K562 treated with DMSO at 1 percent for 24 hours (cell line): Measurements from ENCODE around the gene ZNF197. TPM values are rescaled to one million over a fixed set of nuclear protein-coding genes. Genes with fewer than 3 reads are reported as not detected.

Source experiments
- total RNA-seq: library from RNA; unstranded; fragments of 300-600 nt; gene quantifications from 2 replicates; pipeline ENCODE4 v1.2.3, GENCODE V29; 2022; ENCODE audit warnings: low read depth; ENCODE audit not compliant: insufficient read depth

Gene ZNF197
- total RNA-seq, result 10.6 and 10.7 TPM in 2 replicates

DNA sequence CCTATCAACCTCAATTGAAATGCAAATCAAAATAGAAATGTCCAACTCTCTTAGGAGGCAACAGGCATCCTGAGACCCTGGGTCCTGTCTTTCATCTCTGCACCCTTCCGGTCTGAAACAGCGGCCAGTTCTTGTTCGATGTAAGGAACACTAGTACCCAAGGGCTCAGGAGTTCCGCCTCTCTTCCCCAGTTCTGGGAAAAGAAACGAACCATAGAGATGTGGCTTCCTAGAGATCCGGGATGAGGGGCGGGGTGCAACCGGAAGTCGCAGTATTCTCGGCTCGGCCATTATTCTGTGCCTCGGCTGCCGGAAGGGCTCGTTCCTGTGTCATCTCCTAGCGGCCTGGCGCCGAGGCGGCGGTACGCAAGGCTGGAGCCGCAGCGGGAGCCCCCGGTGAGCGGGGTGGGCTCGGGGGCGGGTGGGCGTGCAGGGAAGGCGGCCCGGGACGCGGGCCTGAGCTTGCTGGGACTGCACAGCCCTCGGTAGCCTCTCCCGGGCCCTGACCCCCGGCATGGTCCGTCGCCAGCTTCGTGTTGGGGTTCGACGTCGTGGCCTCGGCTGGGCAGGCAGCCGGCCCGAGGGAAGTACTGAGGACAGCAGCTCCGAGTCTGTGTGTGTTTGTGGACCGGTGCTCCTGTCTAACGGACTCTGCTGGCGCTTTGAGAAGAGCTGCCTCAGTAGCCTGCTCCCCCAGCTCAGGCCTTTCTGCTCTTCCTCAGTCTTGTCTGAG lies at the start of gene ZNF197:
Gene ZNF197, plus strand, starts transcription at position 288 of the 732 bp plus-strand sequence. CDS start 4,119 bp downstream, outside the sequence.

DNA sequence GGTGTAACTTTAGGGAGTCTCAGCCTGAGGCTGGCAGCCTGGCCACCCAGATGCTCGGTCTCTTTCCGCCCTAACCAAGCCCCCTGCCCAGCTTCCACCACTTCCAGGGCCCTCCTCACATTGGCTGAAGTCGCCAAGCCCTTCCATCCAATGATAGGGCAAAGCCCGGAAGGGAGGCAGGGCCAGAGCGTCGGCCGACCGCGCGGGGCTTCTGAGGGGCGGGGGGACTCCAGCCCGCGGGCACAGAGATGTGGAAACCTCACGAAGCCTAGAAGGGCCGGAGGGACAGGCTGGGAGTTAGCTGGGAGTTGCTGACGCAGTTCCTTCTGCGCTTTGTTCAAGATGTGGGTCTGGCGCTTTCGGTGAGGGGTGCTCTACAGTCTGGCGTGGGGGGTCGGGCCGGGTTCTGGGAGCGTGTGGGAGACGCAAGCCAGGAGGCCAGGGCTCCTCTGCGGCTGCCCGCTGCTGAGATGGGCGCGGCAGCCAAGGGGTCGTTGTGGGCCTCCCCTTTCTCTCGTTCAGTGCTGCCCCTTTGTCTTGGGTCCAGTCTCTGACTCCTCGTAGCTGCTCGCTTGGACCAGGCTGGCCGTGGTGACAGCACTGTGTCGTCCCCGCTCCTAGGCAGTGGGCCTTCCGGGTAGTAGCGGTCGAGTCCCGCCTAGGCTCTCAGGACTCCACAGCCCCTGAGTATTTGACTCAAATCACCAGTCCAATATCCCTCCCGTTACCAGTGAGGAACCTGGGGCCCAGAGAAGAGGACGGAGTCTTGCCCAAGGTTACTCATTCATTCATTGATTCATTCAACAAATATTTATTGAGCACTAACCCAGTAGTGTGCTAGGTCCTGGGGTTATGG lies 40.0 kb upstream of the ZNF197 start, which contains the start of gene ZNF660:
Gene ZNF660, plus strand, starts transcription at position 319 of the 856 bp plus-strand sequence. CDS start 9,230 bp downstream, outside the sequence.

GRCh38 chr3:44648564-44649229 lies 23.9 kb downstream of the ZNF197 start, which contains the start of gene ZNF35:
TSS of gene ZNF35 (plus strand) at chr3:44648732. CDS start at chr3:44651068, 2,336 bp downstream.

Other genes starting within 250 kb of the ZNF197 start
- 5.8 and 6.6 TPM in 2 replicates for gene ZNF445, start 147.4 kb upstream of the ZNF197 start, total RNA-seq
- not detected in 2 replicates for gene ZKSCAN7, start 69.8 kb upstream of the ZNF197 start, total RNA-seq
- gene ZNF660, start 40.1 kb upstream of the ZNF197 start, total RNA-seq, result 0.19 and 0.22 TPM in 2 replicates
- gene ZNF35, start 23.7 kb downstream of the ZNF197 start, total RNA-seq, result 4.2 and 4.6 TPM in 2 replicates
- 0.31 and 0.56 TPM in 2 replicates for gene ZNF502, start 87.6 kb downstream of the ZNF197 start, total RNA-seq
- 1.3 and 2.5 TPM in 2 replicates for gene ZNF501, start 104.6 kb downstream of the ZNF197 start, total RNA-seq
- gene KIAA1143, start 136.6 kb downstream of the ZNF197 start, total RNA-seq, result 11.1 and 11.6 TPM in 2 replicates
- 12.9 and 14.3 TPM in 2 replicates for gene KIF15, start 136.8 kb downstream of the ZNF197 start, total RNA-seq
- 1.3 TPM in 2 replicates for gene TMEM42, start 236.9 kb downstream of the ZNF197 start, total RNA-seq
- not detected in 2 replicates for gene TGM4, start 249.6 kb downstream of the ZNF197 start, total RNA-seq